Common myeloid progenitor, CD34-positive (primary cell): ENCODE results near the gene ELL.
"Not testable (repeated sequence)": the region's sequence is repeated elsewhere in the genome, so short reads cannot be mapped to it uniquely, and the experiment has no call there.

Experiments
- CTCF ChIA-PET: fragments of 350-600 bp; sonication (Branson Sonifier 250); formaldehyde crosslinking; loops from one replicate; lab custom pipeline; 2021; ENCODE audit warnings: antibody characterized with exemption; lab: Charles Lee
- POLR2A ChIA-PET: fragments of 350-600 bp; sonication (Branson Sonifier 250); formaldehyde crosslinking; loops from one replicate; lab custom pipeline; 2021; ENCODE audit warnings: antibody characterized with exemption; lab: Charles Lee
- DNase-seq, 3 donors: peaks; one replicate each; pipeline versions ENCODE4 v3.0.0 to v3.0.0-alpha.2; 2013
- H3K27ac ChIP-seq, 2 experiments: 1 replicate in 1 of 2; 2 replicates in 1 of 2; pipeline ENCODE4 v1.7.0; 2013; ENCODE audit warnings: inconsistent platforms in 2 of 2, low read length in 2 of 2, mild to moderate bottlenecking in 2 of 2, low read depth in 1 of 2, moderate library complexity in 1 of 2; ENCODE audit not compliant: severe bottlenecking in 2 of 2, insufficient read depth in 1 of 2, poor library complexity in 1 of 2
- H3K27me3 ChIP-seq, 5 experiments: replicated peaks in 2 of 5; 1 replicate in 3 of 5; 2 replicates in 2 of 5; pipeline versions ENCODE4 v1.6.1 to v1.7.0; 2013; ENCODE audit warnings: low read length in 4 of 5, mild to moderate bottlenecking in 2 of 5, moderate library complexity in 2 of 5, inconsistent platforms in 1 of 5; ENCODE audit not compliant: insufficient read depth in 5 of 5, control insufficient read depth in 4 of 5
- H3K36me3 ChIP-seq, 4 experiments: 1 replicate in 2 of 4; 2 replicates in 2 of 4; pipeline versions ENCODE4 v1.6.1 to v1.7.0; 2013; ENCODE audit warnings: low read length in 3 of 4, control low read depth in 1 of 4, mild to moderate bottlenecking in 1 of 4; ENCODE audit not compliant: control insufficient read depth in 4 of 4, insufficient read depth in 4 of 4
- H3K4me1 ChIP-seq, 4 experiments: 1 replicate in 3 of 4; 2 replicates in 1 of 4; pipeline versions ENCODE4 v1.6.1 to v1.7.1; 2013; ENCODE audit warnings: low read length in 3 of 4, mild to moderate bottlenecking in 3 of 4, control low read depth in 1 of 4, inconsistent platforms in 1 of 4, moderate library complexity in 1 of 4; ENCODE audit not compliant: control insufficient read depth in 4 of 4, insufficient read depth in 4 of 4; ENCODE audit errors: control extremely low read depth in 1 of 4
- H3K4me3 ChIP-seq, 7 experiments: 1 replicate in 4 of 7; 2 replicates in 3 of 7; pipeline versions ENCODE4 v1.5.1 to v1.7.0; 2013; ENCODE audit warnings: mild to moderate bottlenecking in 7 of 7, low read length in 6 of 7, moderate library complexity in 6 of 7, inconsistent platforms in 2 of 7, low read depth in 2 of 7, control low read depth in 1 of 7; ENCODE audit not compliant: insufficient read depth in 4 of 7, control insufficient read depth in 1 of 7; ENCODE audit errors: extremely low read depth in 1 of 7
- H3K9me3 ChIP-seq, 5 experiments: 1 replicate in 4 of 5; 2 replicates in 1 of 5; pipeline versions ENCODE4 v1.6.1 to v1.7.1; 2013; ENCODE audit warnings: low read length in 4 of 5, mild to moderate bottlenecking in 2 of 5, inconsistent platforms in 1 of 5, low read depth in 1 of 5, moderate library complexity in 1 of 5; ENCODE audit not compliant: control insufficient read depth in 4 of 5, insufficient read depth in 2 of 5; ENCODE audit errors: control extremely low read depth in 1 of 5
- WGBS: methylation state at CpG from one replicate; pipeline ENCODE4 v1.1.5; 2013; ENCODE audit not compliant: insufficient coverage; 5-methylcytosine and 5-hydroxymethylcytosine counted together

Gene ELL

DNA sequence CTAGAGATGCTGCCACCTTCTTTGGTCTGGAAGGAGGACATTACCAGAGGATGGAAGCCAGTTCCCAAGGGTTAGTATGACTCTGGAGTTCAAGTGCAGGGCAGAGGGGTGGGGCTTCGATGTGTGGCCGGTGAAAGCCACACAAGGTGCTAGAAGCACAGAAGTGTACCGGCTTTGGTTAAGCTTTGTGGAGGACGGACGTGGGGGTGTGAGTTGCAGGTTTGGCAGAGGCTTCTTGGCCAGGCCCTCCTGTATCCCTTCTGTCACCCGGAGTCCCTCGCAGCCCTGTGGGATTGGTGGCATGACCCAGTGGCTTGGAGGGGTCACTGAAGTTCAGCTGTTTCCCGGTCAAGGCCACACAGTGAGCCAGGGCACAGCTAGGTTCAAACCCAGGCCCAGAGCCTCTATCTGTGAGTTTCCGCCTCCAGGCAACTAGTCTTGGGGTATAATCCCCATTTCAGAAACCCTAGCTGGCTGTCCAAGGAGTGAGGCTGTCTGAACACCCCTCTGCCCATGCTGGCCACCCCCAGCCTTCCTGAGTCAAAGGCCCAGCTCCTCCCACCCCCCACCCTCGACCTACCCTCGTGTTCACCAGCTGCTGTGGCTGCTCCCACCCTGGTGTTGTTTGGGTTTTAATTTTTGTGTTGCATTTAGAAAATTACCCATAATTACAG lies 107.2 kb downstream of the ELL start:
- DNase-seq = peak in 2 of 3 donors; percentile 50 to 61
- peaks cover 3 to 60% (median 54%) of the 10 kb centered on the region in 4 experiments for H3K4me1 ChIP-seq
- H3K27ac ChIP-seq = peak overlapping the region; percentile 46 to 94
- POLR2A ChIA-PET = interaction anchor here (0.5 to 1.2 kb wide), 4 partner anchors 26 to 248 kb away, joined by 3 to 7 read pairs (median 4); no protein-coding TSS in a partner anchor
- 20% methylated on average over 6 of the region's 11 CpGs for WGBS
- no peaks in the 10 kb centered on the region for H3K27me3 ChIP-seq
- H3K4me3 ChIP-seq = peak overlapping the region in 3 of 7 experiments; percentile 54 to 60 (median 57)
- H3K36me3 ChIP-seq = no peaks in the 10 kb centered on the region
- no peaks in the 10 kb centered on the region for H3K9me3 ChIP-seq
- CTCF ChIA-PET = interaction anchor here (0.6 to 6.9 kb wide), 14 partner anchors 9 to 1151 kb away, joined by 3 to 133 read pairs (median 4); partner anchors contain the start of genes GDF15 and LRRC25

DNA sequence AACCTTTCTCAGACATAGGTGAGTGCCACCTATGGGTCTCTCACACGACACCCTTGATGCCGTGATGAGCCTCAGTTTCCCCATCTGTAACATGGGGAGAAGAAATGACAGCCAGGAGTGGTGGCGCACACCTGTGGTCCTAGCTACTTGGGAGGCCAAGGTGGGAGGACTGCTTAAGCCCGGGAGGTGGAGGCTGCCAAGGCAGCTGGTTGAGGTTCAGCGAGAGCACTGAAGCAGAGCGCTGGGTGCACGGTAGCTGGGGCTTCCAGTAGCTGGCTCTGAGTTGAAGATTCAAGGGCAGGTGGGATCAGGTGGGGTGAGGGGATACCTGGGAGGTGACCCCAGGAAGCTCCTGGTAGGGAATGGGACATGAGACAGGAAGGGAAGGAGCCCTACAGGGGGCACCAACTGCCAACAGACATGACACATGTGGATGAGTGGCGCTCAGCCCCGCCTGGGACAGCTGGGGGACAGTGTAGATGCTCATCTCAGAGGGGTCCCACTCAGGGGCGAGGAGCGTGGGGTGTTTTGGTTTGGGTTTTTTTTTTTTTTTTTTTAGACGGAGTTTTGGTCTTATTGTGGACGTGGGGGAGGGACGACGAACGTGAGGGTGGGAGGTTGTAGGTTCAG lies 109.1 kb downstream of the ELL start:
- DNase-seq = no peak
- H3K9me3 ChIP-seq = no peaks in the 10 kb centered on the region
- WGBS = 96% methylated on average over 12 of the region's 16 CpGs
- H3K4me1 ChIP-seq = peaks cover 3 to 50% (median 40%) of the 10 kb centered on the region in 4 experiments
- H3K27me3 ChIP-seq = no peaks in the 10 kb centered on the region
- no peak overlapping the region for H3K4me3 ChIP-seq
- POLR2A ChIA-PET = no interaction called here
- CTCF ChIA-PET = interaction anchor here (0.9 to 6.9 kb wide), 17 partner anchors 8 to 215 kb away, joined by 3 to 133 read pairs (median 5); partner anchors contain the start of genes GDF15 and PGPEP1
- H3K36me3 ChIP-seq = no peaks in the 10 kb centered on the region
- no peak overlapping the region for H3K27ac ChIP-seq

DNA sequence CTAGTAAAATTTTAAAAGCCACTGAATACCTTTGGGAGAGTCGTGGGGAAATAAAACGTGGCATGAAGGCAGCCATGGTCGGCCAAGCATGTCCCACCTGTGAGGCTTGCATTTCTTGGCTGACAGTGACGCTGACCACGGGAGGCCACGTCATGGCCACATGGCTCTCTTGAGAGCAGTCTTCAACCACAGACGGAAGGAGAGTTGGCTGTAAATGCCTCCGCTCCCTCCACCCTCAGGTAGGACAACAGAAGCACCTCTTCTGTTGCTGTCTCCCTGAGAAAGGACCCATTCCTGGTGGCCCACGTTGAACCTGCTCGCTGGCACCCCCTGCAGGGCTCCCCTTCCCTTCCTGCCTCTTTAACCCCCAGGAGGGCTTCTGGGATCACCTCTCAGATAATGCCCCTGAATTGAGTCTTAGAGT lies 113.8 kb downstream of the ELL start:
- Histone ChIP-seq H3K4me3 (no peak overlapping the region), H3K4me1 (peaks cover 0 to 19% (median 5%) of the 10 kb centered on the region in 4 experiments), H3K9me3 (no peaks in the 10 kb centered on the region), H3K27ac (no peak overlapping the region), H3K36me3 (no peaks in the 10 kb centered on the region), H3K27me3 (no peaks in the 10 kb centered on the region)
- 50% methylated on average over 10 of the region's 10 CpGs for WGBS
- ChIA-PET POLR2A (no interaction called here), CTCF (interaction anchor here (1.1 to 8.9 kb wide), 2 partner anchors 18 to 40 kb away, joined by 4 to 101 read pairs; no protein-coding TSS in a partner anchor)
- peak in 2 of 3 donors; percentile 45 to 54 for DNase-seq

DNA sequence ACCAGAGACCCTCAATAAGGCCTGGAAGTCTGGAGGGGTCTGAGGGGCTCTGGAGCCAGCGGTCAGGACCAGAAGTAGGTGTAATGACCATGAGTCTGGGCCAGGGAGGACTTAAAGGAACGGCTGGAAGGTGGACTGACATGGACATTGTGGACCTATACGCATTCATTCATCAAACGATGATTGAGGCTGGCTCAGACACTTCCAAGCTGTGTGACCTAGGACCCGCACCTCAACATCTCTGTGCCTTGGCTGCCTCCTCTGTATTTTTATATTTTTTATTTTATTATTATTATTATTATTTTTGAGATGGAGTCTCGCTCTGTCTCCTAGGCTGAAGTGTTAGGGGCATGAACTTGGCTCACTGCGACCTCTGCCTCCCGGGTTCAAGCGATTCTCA lies 115.1 kb downstream of the ELL start:
- 100% methylated on average over 5 of the region's 9 CpGs for WGBS
- H3K27me3 ChIP-seq = no peaks in the 10 kb centered on the region
- no peak for DNase-seq
- no peaks in the 10 kb centered on the region for H3K36me3 ChIP-seq
- no peaks in the 10 kb centered on the region for H3K9me3 ChIP-seq
- ChIA-PET POLR2A (no interaction called here), CTCF (interaction anchor here (1.0 to 8.9 kb wide), 5 partner anchors 10 to 39 kb away, joined by 3 to 101 read pairs (median 4); no protein-coding TSS in a partner anchor)
- H3K4me3 ChIP-seq = no peak overlapping the region
- peaks cover 5 to 27% (median 16%) of the 10 kb centered on the region in 4 experiments for H3K4me1 ChIP-seq
- no peak overlapping the region for H3K27ac ChIP-seq

DNA sequence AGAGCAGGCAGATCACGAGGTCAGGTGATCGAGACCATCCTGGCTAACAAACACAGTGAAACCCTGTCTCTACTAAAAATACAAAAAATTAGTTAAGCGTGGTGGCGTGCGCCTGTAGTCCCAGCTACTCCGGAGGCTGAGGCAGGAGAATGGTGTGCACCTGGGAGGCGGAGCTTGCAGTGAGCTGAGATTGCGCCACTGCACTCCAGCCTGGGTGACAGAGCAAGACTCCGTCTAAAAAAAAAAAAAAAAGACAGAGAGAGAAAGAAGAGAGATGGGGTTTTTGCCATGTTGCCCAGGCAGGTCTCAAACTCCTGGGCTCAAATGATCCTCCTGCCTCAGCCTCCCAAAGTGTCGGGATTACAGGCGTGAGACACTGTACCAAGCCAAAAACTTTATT lies 116.1 kb downstream of the ELL start:
- H3K4me1 ChIP-seq = peaks cover 5 to 35% (median 23%) of the 10 kb centered on the region in 4 experiments
- WGBS = 91% methylated on average over 8 of the region's 11 CpGs
- H3K9me3 ChIP-seq, H3K27ac ChIP-seq, H3K4me3 ChIP-seq, DNase-seq, H3K27me3 ChIP-seq, H3K36me3 ChIP-seq, POLR2A ChIA-PET: not testable (repeated sequence)
- CTCF ChIA-PET = interaction anchor here (1.0 to 8.9 kb wide), 3 partner anchors 9 to 22 kb away, joined by 3 to 101 read pairs (median 4); no protein-coding TSS in a partner anchor

DNA sequence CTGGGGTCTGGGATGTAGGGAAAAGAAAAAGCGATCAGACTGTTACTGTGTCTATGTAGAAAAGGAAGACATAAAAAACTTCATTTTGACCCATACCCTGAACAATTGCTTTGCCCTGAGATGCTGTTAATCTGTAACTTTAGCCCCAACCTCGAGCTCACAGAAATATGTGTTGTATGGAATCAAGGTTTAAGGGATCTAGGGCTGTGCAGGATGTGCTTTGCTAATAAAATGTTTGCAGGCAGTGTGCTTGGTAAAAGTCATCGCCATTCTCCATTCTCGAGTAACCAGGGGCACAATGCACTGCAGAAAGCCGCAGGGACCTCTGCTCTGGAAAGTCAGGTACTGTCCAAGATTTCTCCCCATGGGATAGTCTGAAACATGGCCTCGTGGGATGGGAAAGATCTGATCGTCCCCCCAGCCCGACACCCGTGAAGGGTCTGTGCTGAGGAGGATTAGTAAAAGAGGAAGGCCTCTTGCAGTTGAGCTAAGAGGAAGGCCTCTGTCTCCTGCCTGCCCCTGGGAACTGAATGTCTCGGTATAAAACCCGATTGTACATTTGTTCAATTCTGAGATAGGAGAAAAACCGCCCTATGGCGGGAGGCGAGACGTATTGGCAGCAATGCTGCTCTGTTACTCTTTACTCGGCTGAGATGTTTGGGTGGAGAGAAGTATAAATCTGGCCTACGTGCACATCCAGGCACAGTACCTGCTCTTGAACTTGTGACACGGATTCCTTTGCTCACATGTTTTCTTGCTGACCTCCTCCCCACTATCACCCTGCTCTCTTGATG lies 119.2 kb downstream of the ELL start:
- H3K27me3 ChIP-seq, H3K9me3 ChIP-seq, H3K36me3 ChIP-seq: not testable (repeated sequence)
- 43% methylated on average over 10 of the region's 18 CpGs for WGBS
- Histone ChIP-seq H3K27ac (peak overlapping the region in 1 of 2 experiments; percentile 79), H3K4me3 (peak overlapping the region in 1 of 7 experiments; percentile 33), H3K4me1 (peaks cover 5 to 44% (median 35%) of the 10 kb centered on the region in 4 experiments)
- CTCF ChIA-PET = interaction anchor here (0.6 to 8.9 kb wide), 12 partner anchors 8 to 59 kb away, joined by 3 to 101 read pairs (median 4); partner anchors contain the start of gene GDF15
- POLR2A ChIA-PET = interaction anchor here (1.2 kb wide), 1 partner anchor 14 kb away, joined by 5 read pairs; no protein-coding TSS in a partner anchor
- peak in 1 of 3 donors; percentile 20 for DNase-seq
